ENCODE measurements around the gene ELOB. TPM values are rescaled to one million over a fixed set of nuclear protein-coding genes. Genes with fewer than 3 reads are reported as not detected.

ELOB gene
- total RNA-seq, 1 donor from 2014 or later, result 195 TPM

DNA sequence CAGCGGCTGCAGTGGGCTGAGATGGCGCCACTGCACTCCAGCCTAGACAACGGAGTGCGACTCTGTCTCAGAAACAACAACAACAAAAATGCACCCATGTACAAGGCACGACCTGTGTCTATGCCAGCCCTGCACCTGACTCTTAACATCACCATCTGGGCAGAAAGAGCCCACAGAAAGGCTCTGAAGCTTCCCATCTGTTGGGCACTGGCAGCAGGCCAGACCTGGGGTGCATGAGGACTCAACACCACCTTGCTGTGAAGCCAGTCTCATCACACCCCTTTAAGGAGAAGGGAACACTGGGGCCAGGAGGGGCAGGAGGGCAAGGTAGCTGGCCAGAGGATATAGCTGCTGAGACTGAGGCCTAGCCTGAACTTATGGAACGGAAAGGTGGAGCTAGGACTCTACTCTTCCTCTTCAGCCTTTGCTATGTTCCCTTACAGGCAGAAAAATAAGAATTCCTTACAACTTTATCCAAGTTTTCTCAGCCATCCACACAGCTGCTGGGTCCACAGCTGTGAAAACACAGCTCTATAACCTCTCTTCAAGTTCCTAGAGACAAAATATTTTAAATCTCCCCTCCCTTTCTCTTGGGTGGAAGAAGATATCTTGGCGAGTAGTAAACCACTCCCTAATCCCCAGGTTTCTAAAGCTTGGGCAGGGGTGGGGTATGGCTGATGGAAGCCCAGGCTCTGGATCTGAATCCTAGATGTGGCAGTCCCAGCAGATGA, 2.8 kb downstream of the ELOB start:
- DNase-seq (ENCODE audit: low spot score), result no peak
- Mint-ChIP-seq H3K27ac (ENCODE audit: unreplicated experiment) (no peak overlapping the region), H3K36me3 (ENCODE audit: low read depth, unreplicated experiment) (peaks cover 31% of the 10 kb centered on the region), H3K9me3 (ENCODE audit: unreplicated experiment) (no peaks in the 10 kb centered on the region), H3K27me3 (ENCODE audit: unreplicated experiment) (peaks cover 14% of the 10 kb centered on the region), H3K4me1 (ENCODE audit: unreplicated experiment) (peaks cover 23% of the 10 kb centered on the region), H3K4me3 (ENCODE audit: unreplicated experiment) (no peak overlapping the region)
- TF ChIP-seq, protein P1, sequence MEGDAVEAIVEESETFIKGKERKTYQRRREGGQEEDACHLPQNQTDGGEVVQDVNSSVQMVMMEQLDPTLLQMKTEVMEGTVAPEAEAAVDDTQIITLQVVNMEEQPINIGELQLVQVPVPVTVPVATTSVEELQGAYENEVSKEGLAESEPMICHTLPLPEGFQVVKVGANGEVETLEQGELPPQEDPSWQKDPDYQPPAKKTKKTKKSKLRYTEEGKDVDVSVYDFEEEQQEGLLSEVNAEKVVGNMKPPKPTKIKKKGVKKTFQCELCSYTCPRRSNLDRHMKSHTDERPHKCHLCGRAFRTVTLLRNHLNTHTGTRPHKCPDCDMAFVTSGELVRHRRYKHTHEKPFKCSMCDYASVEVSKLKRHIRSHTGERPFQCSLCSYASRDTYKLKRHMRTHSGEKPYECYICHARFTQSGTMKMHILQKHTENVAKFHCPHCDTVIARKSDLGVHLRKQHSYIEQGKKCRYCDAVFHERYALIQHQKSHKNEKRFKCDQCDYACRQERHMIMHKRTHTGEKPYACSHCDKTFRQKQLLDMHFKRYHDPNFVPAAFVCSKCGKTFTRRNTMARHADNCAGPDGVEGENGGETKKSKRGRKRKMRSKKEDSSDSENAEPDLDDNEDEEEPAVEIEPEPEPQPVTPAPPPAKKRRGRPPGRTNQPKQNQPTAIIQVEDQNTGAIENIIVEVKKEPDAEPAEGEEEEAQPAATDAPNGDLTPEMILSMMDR (IDR thresholded peaks at IDR 0.05; ENCODE audit: unreplicated experiment), result no peak

DNA sequence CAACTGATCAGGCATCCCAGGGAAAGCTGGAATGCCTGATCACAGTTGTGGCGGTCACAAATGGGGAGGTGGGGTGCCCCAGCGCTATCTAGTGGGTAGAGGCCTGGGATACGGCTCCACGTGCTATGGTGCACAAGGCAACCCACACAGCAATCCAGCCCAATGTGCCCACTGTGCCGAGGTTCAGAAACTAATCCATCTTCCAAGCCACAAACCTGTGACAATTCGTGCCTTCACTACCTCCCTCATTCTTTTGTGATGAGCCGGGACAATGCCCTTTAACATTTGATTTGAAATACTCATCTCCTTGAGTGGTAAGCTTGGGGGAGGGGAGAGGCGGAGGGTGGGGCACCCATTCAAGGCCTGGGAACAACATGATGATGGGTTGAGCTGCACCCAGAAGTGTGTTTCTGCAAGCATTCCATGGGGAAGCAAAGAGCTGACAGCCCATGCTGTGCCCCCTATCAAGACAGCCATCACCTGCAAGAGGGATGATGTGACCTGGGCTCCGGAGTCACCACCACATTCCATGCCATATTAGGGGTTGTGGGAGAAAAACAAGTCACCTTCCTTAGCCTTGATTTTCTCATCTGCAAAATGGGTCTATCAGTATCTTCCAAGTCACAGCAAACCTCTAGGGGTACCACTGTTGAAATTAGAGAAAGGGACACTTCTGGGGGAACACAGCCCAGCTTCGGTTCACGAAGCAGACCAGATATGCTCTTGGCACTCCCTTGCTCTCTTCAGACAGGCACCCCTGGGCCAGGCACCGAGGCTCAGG, 3.7 kb downstream of the ELOB start:
- Mint-ChIP-seq H3K9me3 (ENCODE audit: unreplicated experiment) (no peaks in the 10 kb centered on the region), H3K27ac (ENCODE audit: unreplicated experiment) (no peak overlapping the region), H3K27me3 (ENCODE audit: unreplicated experiment) (peaks cover 15% of the 10 kb centered on the region), H3K4me3 (ENCODE audit: unreplicated experiment) (no peak overlapping the region), H3K36me3 (ENCODE audit: low read depth, unreplicated experiment) (peaks cover 37% of the 10 kb centered on the region), H3K4me1 (ENCODE audit: unreplicated experiment) (peaks cover 19% of the 10 kb centered on the region)
- TF ChIP-seq, protein P1 (IDR thresholded peaks at IDR 0.05; ENCODE audit: unreplicated experiment), result no peak
- DNase-seq (ENCODE audit: low spot score), result no peak

DNA sequence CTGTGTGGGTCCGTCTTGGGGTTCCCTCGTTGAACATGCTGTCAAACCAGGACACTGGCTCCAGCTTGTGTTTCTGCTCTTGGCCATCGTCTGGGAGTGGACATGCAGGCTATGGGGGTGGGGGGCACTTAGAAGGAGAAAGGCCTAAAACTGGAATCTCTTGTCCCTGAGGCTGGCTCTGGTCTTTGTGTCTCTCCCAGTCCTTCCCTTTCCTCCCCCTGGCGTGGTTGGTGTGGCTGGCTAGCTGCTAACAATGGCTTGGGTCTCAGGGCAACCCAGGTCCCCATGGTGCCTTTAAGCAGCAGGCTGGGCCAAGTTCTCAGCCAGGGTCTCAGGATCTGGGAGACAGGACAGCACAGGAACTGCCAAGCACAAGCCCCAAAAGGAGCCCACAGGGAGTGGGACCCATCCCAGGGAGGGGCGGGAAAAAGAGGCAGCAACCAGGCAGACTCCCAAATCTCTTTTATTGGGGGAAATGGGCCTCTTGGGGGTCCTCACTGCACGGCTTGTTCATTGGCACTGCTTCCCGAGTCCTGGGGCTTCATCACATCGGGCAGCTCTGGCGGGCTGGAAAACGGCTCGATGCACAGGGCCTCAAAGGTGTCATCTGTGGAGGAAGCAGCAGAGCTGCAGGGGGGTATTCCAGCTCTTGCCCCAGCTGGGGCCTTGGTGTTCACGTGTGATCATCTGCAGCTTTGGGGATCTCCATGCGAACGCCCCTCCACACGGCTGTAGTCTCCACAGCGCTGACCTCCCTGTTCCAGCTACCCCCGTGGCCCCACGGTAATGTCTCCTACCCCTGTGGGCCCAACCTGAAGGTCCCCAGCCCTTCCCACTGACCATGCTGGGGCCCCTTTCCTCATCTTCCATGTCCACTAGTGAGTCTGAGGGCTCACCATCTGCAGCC, 5.3 kb downstream of the ELOB start:
- Mint-ChIP-seq H3K4me1 (ENCODE audit: unreplicated experiment) (peaks cover 11% of the 10 kb centered on the region), H3K9me3 (ENCODE audit: unreplicated experiment) (no peaks in the 10 kb centered on the region), H3K27me3 (ENCODE audit: unreplicated experiment) (peaks cover 12% of the 10 kb centered on the region), H3K4me3 (ENCODE audit: unreplicated experiment) (peak overlapping the region; percentile 73), H3K36me3 (ENCODE audit: low read depth, unreplicated experiment) (peaks cover 46% of the 10 kb centered on the region), H3K27ac (ENCODE audit: unreplicated experiment) (peak overlapping the region; percentile 64)
- TF ChIP-seq, protein P1 (IDR thresholded peaks at IDR 0.05; ENCODE audit: unreplicated experiment), result no peak
- no peak for DNase-seq (ENCODE audit: low spot score)

DNA sequence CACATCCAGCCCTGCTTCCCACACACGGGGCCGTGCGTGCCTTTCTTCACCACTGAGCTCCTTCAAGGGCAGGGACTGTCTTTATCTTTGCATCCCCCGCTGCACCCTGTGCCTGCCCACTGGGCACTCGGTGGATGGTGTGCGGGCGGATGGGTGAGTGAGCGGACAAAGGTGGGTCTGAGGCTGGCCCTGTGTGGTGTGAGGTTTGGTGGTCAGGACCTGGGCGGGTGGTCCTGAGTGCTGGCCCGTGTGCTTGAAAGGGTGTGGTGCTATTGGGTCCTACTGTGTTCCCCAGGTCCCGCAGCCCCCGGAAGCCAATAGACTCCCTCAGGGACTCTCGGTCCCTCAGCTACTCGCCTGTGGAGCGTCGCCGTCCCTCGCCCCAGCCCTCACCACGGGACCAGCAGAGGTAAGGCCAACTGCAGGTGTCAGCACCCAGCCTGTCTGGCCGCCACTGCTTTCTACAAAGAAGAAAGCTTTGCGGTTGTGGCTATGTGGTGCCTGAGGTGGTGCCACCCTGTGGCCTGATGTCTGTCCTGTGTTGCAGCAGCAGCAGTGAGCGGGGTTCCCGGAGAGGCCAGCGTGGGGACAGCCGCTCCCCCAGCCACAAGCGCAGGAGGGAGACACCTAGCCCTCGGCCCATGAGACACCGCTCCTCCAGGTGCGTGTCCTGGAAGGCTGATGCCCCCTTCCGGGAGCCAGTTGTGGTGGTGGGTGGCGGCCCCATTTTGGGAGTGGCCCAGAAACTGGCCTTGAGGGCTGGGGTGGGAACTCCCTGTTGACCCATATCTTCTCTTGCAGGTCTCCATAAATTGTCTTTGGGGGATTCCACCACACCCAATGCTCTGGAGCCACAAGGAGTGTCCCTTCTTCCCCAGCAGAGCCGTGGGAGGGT, 6.8 kb downstream of the ELOB start:
- Mint-ChIP-seq H3K27ac (ENCODE audit: unreplicated experiment) (peak overlapping the region; percentile 66), H3K36me3 (ENCODE audit: low read depth, unreplicated experiment) (peaks cover 55% of the 10 kb centered on the region), H3K27me3 (ENCODE audit: unreplicated experiment) (peaks cover 11% of the 10 kb centered on the region), H3K9me3 (ENCODE audit: unreplicated experiment) (no peaks in the 10 kb centered on the region), H3K4me1 (ENCODE audit: unreplicated experiment) (peaks cover 7% of the 10 kb centered on the region), H3K4me3 (ENCODE audit: unreplicated experiment) (peak overlapping the region; percentile 25)
- TF ChIP-seq, protein P1 (IDR thresholded peaks at IDR 0.05; ENCODE audit: unreplicated experiment), result no peak
- no peak for DNase-seq (ENCODE audit: low spot score)

Measured in endothelial cell (in vitro differentiated cells).